Activated naive CD8-positive, alpha-beta T cell (primary cell): ENCODE results near the gene FBXL17.

ENCODE experiments used
- H3K27ac Mint-ChIP-seq: one replicate; pipeline ENCODE4 v1.8.0; 2021; ENCODE audit warnings: mixed read lengths
- H3K27me3 Mint-ChIP-seq: one replicate; pipeline ENCODE4 v1.8.0; 2021; ENCODE audit warnings: mixed read lengths
- H3K36me3 Mint-ChIP-seq: one replicate; pipeline ENCODE4 v1.8.0; 2021; ENCODE audit warnings: mixed read lengths
- H3K4me1 Mint-ChIP-seq: one replicate; pipeline ENCODE4 v1.8.0; 2021; ENCODE audit warnings: low read depth, mixed read lengths
- H3K4me3 Mint-ChIP-seq: one replicate; pipeline ENCODE4 v1.8.0; 2021; ENCODE audit warnings: mild to moderate bottlenecking, mixed read lengths
- H3K9me3 Mint-ChIP-seq: one replicate; pipeline ENCODE4 v1.8.0; 2021; ENCODE audit warnings: low read depth, mixed read lengths

FBXL17 gene

GRCh38 chr5:108259306-108259705 is 122.6 kb downstream of the FBXL17 start:
- no peak overlapping the region for H3K27ac Mint-ChIP-seq
- no peaks in the 10 kb centered on the region for H3K9me3 Mint-ChIP-seq
- no peak overlapping the region for H3K4me3 Mint-ChIP-seq
- peaks cover under 1% of the 10 kb centered on the region for H3K36me3 Mint-ChIP-seq
- no peaks in the 10 kb centered on the region for H3K27me3 Mint-ChIP-seq
- peaks cover 4% of the 10 kb centered on the region for H3K4me1 Mint-ChIP-seq

GRCh38 chr5:108257996-108258395 is 123.9 kb downstream of the FBXL17 start:
- H3K36me3 Mint-ChIP-seq, result peaks cover 2% of the 10 kb centered on the region
- no peaks in the 10 kb centered on the region for H3K9me3 Mint-ChIP-seq
- peaks cover 4% of the 10 kb centered on the region for H3K4me1 Mint-ChIP-seq
- no peak overlapping the region for H3K4me3 Mint-ChIP-seq
- no peaks in the 10 kb centered on the region for H3K27me3 Mint-ChIP-seq
- no peak overlapping the region for H3K27ac Mint-ChIP-seq

- H3K4me1 Mint-ChIP-seq, result peaks cover 2% of the 10 kb centered on the region
These were observed 126.4 kb downstream of the FBXL17 start for GRCh38 chr5:108255468-108255867.

GRCh38 chr5:108251350-108251749 is 130.5 kb downstream of the FBXL17 start:
- H3K4me3 Mint-ChIP-seq, result no peak overlapping the region
- peaks cover 11% of the 10 kb centered on the region for H3K36me3 Mint-ChIP-seq
- no peaks in the 10 kb centered on the region for H3K4me1 Mint-ChIP-seq
- H3K9me3 Mint-ChIP-seq, result peaks cover 4% of the 10 kb centered on the region
- no peaks in the 10 kb centered on the region for H3K27me3 Mint-ChIP-seq
- no peak overlapping the region for H3K27ac Mint-ChIP-seq

More at GRCh38 chr5:108255468-108255867, 126.4 kb downstream of the FBXL17 start:
- H3K27ac Mint-ChIP-seq, result no peak overlapping the region
- no peaks in the 10 kb centered on the region for H3K27me3 Mint-ChIP-seq
- peaks cover 2% of the 10 kb centered on the region for H3K36me3 Mint-ChIP-seq
- no peak overlapping the region for H3K4me3 Mint-ChIP-seq
- no peaks in the 10 kb centered on the region for H3K9me3 Mint-ChIP-seq

GRCh38 chr5:108249785-108250426 is 132.0 kb downstream of the FBXL17 start:
- H3K4me3 Mint-ChIP-seq, result no peak overlapping the region
- H3K4me1 Mint-ChIP-seq, result no peaks in the 10 kb centered on the region
- peaks cover 4% of the 10 kb centered on the region for H3K9me3 Mint-ChIP-seq
- H3K36me3 Mint-ChIP-seq, result peaks cover 14% of the 10 kb centered on the region
- H3K27ac Mint-ChIP-seq, result no peak overlapping the region
- no peaks in the 10 kb centered on the region for H3K27me3 Mint-ChIP-seq

GRCh38 chr5:108249095-108249784 is 132.7 kb downstream of the FBXL17 start:
- Mint-ChIP-seq H3K27ac (no peak overlapping the region), H3K36me3 (peaks cover 12% of the 10 kb centered on the region), H3K4me1 (no peaks in the 10 kb centered on the region), H3K4me3 (no peak overlapping the region), H3K9me3 (peaks cover 4% of the 10 kb centered on the region), H3K27me3 (no peaks in the 10 kb centered on the region)

GRCh38 chr5:108238936-108239887 is 142.7 kb downstream of the FBXL17 start:
- Mint-ChIP-seq H3K36me3 (peaks cover 40% of the 10 kb centered on the region), H3K27me3 (no peaks in the 10 kb centered on the region), H3K4me3 (no peak overlapping the region), H3K4me1 (no peaks in the 10 kb centered on the region), H3K9me3 (peaks cover 8% of the 10 kb centered on the region), H3K27ac (no peak overlapping the region)

- Mint-ChIP-seq H3K4me3 (no peak overlapping the region), H3K27me3 (no peaks in the 10 kb centered on the region), H3K9me3 (peaks cover 8% of the 10 kb centered on the region), H3K4me1 (no peaks in the 10 kb centered on the region), H3K36me3 (peaks cover 45% of the 10 kb centered on the region), H3K27ac (no peak overlapping the region)
These were observed 143.4 kb downstream of the FBXL17 start for GRCh38 chr5:108238461-108238860.

GRCh38 chr5:108233617-108234155 is 148.2 kb downstream of the FBXL17 start:
- H3K36me3 Mint-ChIP-seq, result peaks cover 54% of the 10 kb centered on the region

GRCh38 chr5:108232805-108233204 is 149.1 kb downstream of the FBXL17 start:
- Mint-ChIP-seq H3K4me3 (no peak overlapping the region), H3K4me1 (peaks cover 3% of the 10 kb centered on the region), H3K9me3 (peaks cover 8% of the 10 kb centered on the region), H3K27ac (no peak overlapping the region), H3K36me3 (peaks cover 58% of the 10 kb centered on the region), H3K27me3 (no peaks in the 10 kb centered on the region)

More at GRCh38 chr5:108233617-108234155, 148.2 kb downstream of the FBXL17 start:
- H3K4me3 Mint-ChIP-seq, result no peak overlapping the region
- no peaks in the 10 kb centered on the region for H3K27me3 Mint-ChIP-seq
- peaks cover 3% of the 10 kb centered on the region for H3K4me1 Mint-ChIP-seq
- H3K27ac Mint-ChIP-seq, result no peak overlapping the region
- H3K9me3 Mint-ChIP-seq, result peaks cover 8% of the 10 kb centered on the region

GRCh38 chr5:108222011-108222410 is 159.9 kb downstream of the FBXL17 start:
- no peak overlapping the region for H3K27ac Mint-ChIP-seq
- no peaks in the 10 kb centered on the region for H3K4me1 Mint-ChIP-seq
- no peaks in the 10 kb centered on the region for H3K27me3 Mint-ChIP-seq
- H3K4me3 Mint-ChIP-seq, result no peak overlapping the region
- peaks cover 8% of the 10 kb centered on the region for H3K9me3 Mint-ChIP-seq
- peaks cover 46% of the 10 kb centered on the region for H3K36me3 Mint-ChIP-seq

- H3K27me3 Mint-ChIP-seq, result no peaks in the 10 kb centered on the region
- peaks cover 48% of the 10 kb centered on the region for H3K36me3 Mint-ChIP-seq
- no peak overlapping the region for H3K4me3 Mint-ChIP-seq
- H3K4me1 Mint-ChIP-seq, result no peaks in the 10 kb centered on the region
- peaks cover 10% of the 10 kb centered on the region for H3K9me3 Mint-ChIP-seq
- no peak overlapping the region for H3K27ac Mint-ChIP-seq
These were observed 161.1 kb downstream of the FBXL17 start for GRCh38 chr5:108220834-108221233.

GRCh38 chr5:108216890-108217289 is 165.0 kb downstream of the FBXL17 start:
- no peaks in the 10 kb centered on the region for H3K27me3 Mint-ChIP-seq
- peaks cover 17% of the 10 kb centered on the region for H3K9me3 Mint-ChIP-seq
- H3K4me1 Mint-ChIP-seq, result no peaks in the 10 kb centered on the region
- peaks cover 40% of the 10 kb centered on the region for H3K36me3 Mint-ChIP-seq
- no peak overlapping the region for H3K27ac Mint-ChIP-seq
- no peak overlapping the region for H3K4me3 Mint-ChIP-seq

GRCh38 chr5:108214857-108215256 is 167.0 kb downstream of the FBXL17 start:
- peaks cover 28% of the 10 kb centered on the region for H3K36me3 Mint-ChIP-seq
- H3K9me3 Mint-ChIP-seq, result peaks cover 12% of the 10 kb centered on the region
- H3K4me1 Mint-ChIP-seq, result no peaks in the 10 kb centered on the region
- no peak overlapping the region for H3K27ac Mint-ChIP-seq
- no peaks in the 10 kb centered on the region for H3K27me3 Mint-ChIP-seq
- H3K4me3 Mint-ChIP-seq, result no peak overlapping the region
